ENCODE data around the gene NFIX. TPM values are rescaled to one million over a fixed set of nuclear protein-coding genes. Genes with fewer than 3 reads are reported as not detected.

NFIX gene
- total RNA-seq, 4 donors from 2014 or later: 126 to 223 (median 176) TPM

GRCh38 chr19:13103581-13104359 is 108.5 kb downstream of the NFIX start:
- Histone ChIP-seq H3K4me1 (peaks cover 43% of the 10 kb centered on the region), H3K9me3 (no peaks in the 10 kb centered on the region), H3K27ac (peak overlapping the region; percentile 71), H3K27me3 (no peaks in the 10 kb centered on the region), H3K36me3 (peaks cover 7% of the 10 kb centered on the region), H3K4me3 (peak overlapping the region; percentile 53)
- no peak for TF ChIP-seq CTCF (IDR thresholded peaks at IDR 0.05)
- no peak for TF ChIP-seq EP300 (IDR thresholded peaks at IDR 0.05)
- TF ChIP-seq POLR2A (IDR thresholded peaks at IDR 0.05): no peak
- TF ChIP-seq POLR2AphosphoS5 (IDR thresholded peaks at IDR 0.05): no peak
- 77% methylated on average over 12 of the region's 13 CpGs for WGBS
- no peak for DNase-seq (ENCODE audit: low spot score in 2 of 2)

GRCh38 chr19:13104360-13104847 is 109.1 kb downstream of the NFIX start:
- 57% methylated on average over 9 of the region's 33 CpGs for WGBS

GRCh38 chr19:13104848-13105711 is 109.8 kb downstream of the NFIX start:
- 62% methylated on average over 23 of the region's 29 CpGs for WGBS
- peak overlapping the region; percentile 40 for H3K27ac ChIP-seq
- peaks cover 19% of the 10 kb centered on the region for H3K36me3 ChIP-seq
- H3K4me3 ChIP-seq: peak overlapping the region; percentile 28
- H3K4me1 ChIP-seq: peaks cover 31% of the 10 kb centered on the region
- no peaks in the 10 kb centered on the region for H3K9me3 ChIP-seq
- no peaks in the 10 kb centered on the region for H3K27me3 ChIP-seq
- TF ChIP-seq POLR2AphosphoS5 (IDR thresholded peaks at IDR 0.05): no peak
- TF ChIP-seq CTCF (IDR thresholded peaks at IDR 0.05): no peak
- no peak for TF ChIP-seq EP300 (IDR thresholded peaks at IDR 0.05)
- no peak for TF ChIP-seq POLR2A (IDR thresholded peaks at IDR 0.05)
- DNase-seq (ENCODE audit: low spot score in 2 of 2): no peak

More at GRCh38 chr19:13104360-13104847, 109.1 kb downstream of the NFIX start:
- no peak for DNase-seq (ENCODE audit: low spot score in 2 of 2)
- H3K27ac ChIP-seq: peak overlapping the region; percentile 40
- peaks cover 12% of the 10 kb centered on the region for H3K36me3 ChIP-seq
- H3K4me1 ChIP-seq: peaks cover 37% of the 10 kb centered on the region
- no peaks in the 10 kb centered on the region for H3K27me3 ChIP-seq
- TF ChIP-seq CTCF (IDR thresholded peaks at IDR 0.05): peak; percentile 31 to 79
- peak in 2 of 3 donors; percentile 46 to 75 for TF ChIP-seq POLR2AphosphoS5 (IDR thresholded peaks at IDR 0.05)
- TF ChIP-seq EP300 (IDR thresholded peaks at IDR 0.05): no peak
- no peak for TF ChIP-seq POLR2A (IDR thresholded peaks at IDR 0.05)
- no peaks in the 10 kb centered on the region for H3K9me3 ChIP-seq
- H3K4me3 ChIP-seq: peak overlapping the region; percentile 28

- no peak for DNase-seq (ENCODE audit: low spot score in 2 of 2)
- Histone ChIP-seq H3K27me3 (no peaks in the 10 kb centered on the region), H3K36me3 (peaks cover 39% of the 10 kb centered on the region), H3K4me1 (peaks cover 2% of the 10 kb centered on the region), H3K9me3 (no peaks in the 10 kb centered on the region), H3K4me3 (no peak overlapping the region), H3K27ac (no peak overlapping the region)
- no peak for TF ChIP-seq CTCF (IDR thresholded peaks at IDR 0.05)
- 95% methylated on average over 20 of the region's 30 CpGs for WGBS
Measured at GRCh38 chr19:13109361-13110098, 114.3 kb downstream of the NFIX start.
